GM06990 (cell line): ENCODE measurements around the gene APPBP2.

Source experiments
- DNase-seq: peaks from one replicate; pipeline ENCODE4 v3.0.0-alpha.2; 2011; ENCODE audit not compliant: insufficient read length; ENCODE audit errors: extremely low read depth
- H3K27me3 ChIP-seq: replicated peaks from 2 replicates; pipeline ENCODE4 v1.6.0; 2011; ENCODE audit warnings: low read length; ENCODE audit not compliant: control insufficient read depth, insufficient read depth
- H3K36me3 ChIP-seq: 2 replicates; pipeline ENCODE4 v1.5.1; 2011; ENCODE audit warnings: low read length; ENCODE audit not compliant: control insufficient read depth, insufficient read depth
- H3K4me3 ChIP-seq: replicated peaks from 2 replicates; pipeline ENCODE4 v1.5.1; 2011; ENCODE audit warnings: low read depth, mild to moderate bottlenecking, control low read depth, low read length
- TF ChIP-seq, protein P1 (sequence below): IDR thresholded peaks from 2 replicates; pipeline ENCODE4 v1.5.1; 2011; ENCODE audit warnings: low read length, control low read depth, mild to moderate bottlenecking, inconsistent platforms; ENCODE audit not compliant: insufficient read depth, poor library complexity, severe bottlenecking

Gene APPBP2

GRCh38 chr17:60471451-60471850 is 54.6 kb downstream of the APPBP2 start:
- TF ChIP-seq, protein P1, sequence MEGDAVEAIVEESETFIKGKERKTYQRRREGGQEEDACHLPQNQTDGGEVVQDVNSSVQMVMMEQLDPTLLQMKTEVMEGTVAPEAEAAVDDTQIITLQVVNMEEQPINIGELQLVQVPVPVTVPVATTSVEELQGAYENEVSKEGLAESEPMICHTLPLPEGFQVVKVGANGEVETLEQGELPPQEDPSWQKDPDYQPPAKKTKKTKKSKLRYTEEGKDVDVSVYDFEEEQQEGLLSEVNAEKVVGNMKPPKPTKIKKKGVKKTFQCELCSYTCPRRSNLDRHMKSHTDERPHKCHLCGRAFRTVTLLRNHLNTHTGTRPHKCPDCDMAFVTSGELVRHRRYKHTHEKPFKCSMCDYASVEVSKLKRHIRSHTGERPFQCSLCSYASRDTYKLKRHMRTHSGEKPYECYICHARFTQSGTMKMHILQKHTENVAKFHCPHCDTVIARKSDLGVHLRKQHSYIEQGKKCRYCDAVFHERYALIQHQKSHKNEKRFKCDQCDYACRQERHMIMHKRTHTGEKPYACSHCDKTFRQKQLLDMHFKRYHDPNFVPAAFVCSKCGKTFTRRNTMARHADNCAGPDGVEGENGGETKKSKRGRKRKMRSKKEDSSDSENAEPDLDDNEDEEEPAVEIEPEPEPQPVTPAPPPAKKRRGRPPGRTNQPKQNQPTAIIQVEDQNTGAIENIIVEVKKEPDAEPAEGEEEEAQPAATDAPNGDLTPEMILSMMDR = no peak
- Histone ChIP-seq H3K36me3 (no peaks in the 10 kb centered on the region), H3K4me3 (no peak overlapping the region), H3K27me3 (no peaks in the 10 kb centered on the region)
- no peak for DNase-seq

DNA sequence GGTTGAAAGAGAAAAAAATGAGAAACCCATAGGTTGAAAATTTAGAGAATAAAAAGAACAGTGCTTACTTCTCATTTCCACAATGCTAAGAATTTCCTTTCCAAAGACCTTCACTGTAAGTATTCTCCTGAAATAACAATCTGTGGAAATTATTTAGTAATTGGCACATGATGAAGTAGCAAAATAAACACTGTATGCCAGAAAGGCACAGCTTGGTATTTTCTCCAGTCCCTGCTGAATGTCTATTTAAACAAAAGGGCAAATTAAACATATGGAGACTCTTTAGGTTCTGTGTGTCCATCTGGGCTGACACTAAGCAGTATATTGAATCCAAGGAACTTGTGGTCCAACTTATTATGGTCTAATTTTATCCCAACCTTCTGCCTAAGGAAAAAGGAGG is 57.7 kb downstream of the APPBP2 start:
- H3K4me3 ChIP-seq = no peak overlapping the region
- H3K27me3 ChIP-seq = no peaks in the 10 kb centered on the region
- DNase-seq = no peak
- H3K36me3 ChIP-seq = no peaks in the 10 kb centered on the region; the same call in 1 of the 2 replicates
- TF ChIP-seq, protein P1 = no peak

DNA sequence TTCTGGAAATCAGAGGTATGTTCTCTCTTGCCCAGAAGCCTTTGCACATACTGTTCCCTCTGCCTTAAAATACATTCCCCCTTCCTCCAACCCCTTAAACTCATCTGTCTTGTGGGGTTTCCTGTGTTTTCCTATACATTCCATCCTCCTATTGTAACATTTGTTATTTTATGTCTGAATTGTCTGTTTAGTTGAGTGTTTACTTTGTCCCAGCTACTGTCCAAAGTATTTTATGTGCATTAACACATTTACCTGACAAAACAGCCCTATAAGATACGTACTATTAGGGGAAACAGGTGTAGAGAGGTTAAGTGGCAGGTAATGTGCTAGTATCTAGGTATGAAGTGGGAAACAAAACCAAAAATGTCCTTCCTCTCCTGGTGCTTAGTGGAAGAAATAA is 61.7 kb downstream of the APPBP2 start:
- TF ChIP-seq, protein P1 = no peak
- H3K27me3 ChIP-seq = no peaks in the 10 kb centered on the region
- DNase-seq = no peak
- peaks cover 2% of the 10 kb centered on the region for H3K36me3 ChIP-seq
- no peak overlapping the region for H3K4me3 ChIP-seq

DNA sequence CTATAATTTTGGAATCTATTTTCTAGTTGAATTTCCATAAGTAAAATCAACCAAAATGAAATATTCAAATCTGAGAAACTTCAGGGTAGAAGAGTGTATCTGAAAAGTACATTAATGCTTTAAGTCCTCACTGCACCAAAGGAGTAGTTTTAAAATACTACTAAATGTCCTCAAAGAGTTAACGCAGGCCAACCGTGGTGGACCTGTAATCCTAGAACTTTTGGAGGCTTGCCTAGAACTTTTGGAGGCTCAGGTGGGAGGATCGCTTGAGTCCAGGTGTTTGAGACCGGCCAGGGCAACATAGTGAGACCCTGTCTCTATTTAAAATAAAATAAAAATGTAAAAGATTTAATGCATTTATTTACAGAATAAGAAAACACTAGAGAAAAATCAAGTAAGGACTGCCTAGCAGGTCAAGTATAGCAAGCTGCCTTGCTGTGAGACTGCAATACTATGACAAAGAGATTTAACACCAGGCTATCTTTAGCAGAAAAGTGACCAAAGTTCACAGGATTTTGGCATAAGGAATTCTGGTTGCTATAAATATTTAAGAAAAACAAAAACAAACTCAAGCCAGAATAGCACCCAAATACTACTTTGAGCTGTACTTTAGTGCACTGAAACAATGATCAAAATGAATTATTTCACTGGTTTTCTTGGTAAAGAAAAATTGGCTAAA is 62.7 kb downstream of the APPBP2 start:
- Histone ChIP-seq H3K27me3 (no peaks in the 10 kb centered on the region), H3K36me3 (peaks cover 2% of the 10 kb centered on the region), H3K4me3 (no peak overlapping the region)
- TF ChIP-seq, protein P1 = no peak
- no peak for DNase-seq

GRCh38 chr17:60461584-60461983 is 64.5 kb downstream of the APPBP2 start:
- Histone ChIP-seq H3K27me3 (no peaks in the 10 kb centered on the region), H3K4me3 (no peak overlapping the region), H3K36me3 (peaks cover 4% of the 10 kb centered on the region)
- TF ChIP-seq, protein P1 = no peak
- no peak for DNase-seq

GRCh38 chr17:60457148-60457547 is 68.9 kb downstream of the APPBP2 start:
- H3K27me3 ChIP-seq = no peaks in the 10 kb centered on the region
- H3K4me3 ChIP-seq = no peak overlapping the region
- no peak for DNase-seq
- TF ChIP-seq, protein P1 = no peak
- H3K36me3 ChIP-seq = peaks cover 7% of the 10 kb centered on the region
